Inflammatory macrophage (primary cell): ENCODE data around the gene STK4.
A peak's percentile ranks its signal among the peaks of the same experiment; 100 is the strongest.
"Not testable (repeated sequence)": the region's sequence is repeated elsewhere in the genome, so short reads cannot be mapped to it uniquely, and the experiment has no call there.

Experiments
- DNase-seq, 2 donors: peaks; one replicate each; pipeline ENCODE4 v3.0.0-alpha.2; 2020 to 2022

The STK4 gene

DNA sequence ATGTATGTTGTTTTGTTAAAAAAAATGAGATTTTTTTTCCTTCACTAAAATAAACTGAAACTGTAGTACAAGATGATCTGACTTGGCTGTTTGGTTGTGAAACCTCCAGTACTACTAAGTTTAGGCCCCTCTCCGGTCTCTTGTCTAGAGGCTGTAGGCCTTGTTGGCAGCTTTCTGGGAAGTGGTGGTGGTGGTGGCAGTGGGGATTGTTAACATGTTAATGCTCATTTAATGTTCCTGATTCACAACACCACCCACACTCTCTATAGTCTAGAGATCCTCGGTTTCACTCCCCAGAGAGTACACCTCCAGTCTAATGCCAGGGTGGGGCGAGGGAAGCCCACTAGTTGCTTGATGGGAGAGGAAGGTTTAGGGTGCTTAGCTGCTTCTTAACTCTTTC lies 24.1 kb downstream of the STK4 start:
- peak; percentile 58 to 62 for DNase-seq

DNA sequence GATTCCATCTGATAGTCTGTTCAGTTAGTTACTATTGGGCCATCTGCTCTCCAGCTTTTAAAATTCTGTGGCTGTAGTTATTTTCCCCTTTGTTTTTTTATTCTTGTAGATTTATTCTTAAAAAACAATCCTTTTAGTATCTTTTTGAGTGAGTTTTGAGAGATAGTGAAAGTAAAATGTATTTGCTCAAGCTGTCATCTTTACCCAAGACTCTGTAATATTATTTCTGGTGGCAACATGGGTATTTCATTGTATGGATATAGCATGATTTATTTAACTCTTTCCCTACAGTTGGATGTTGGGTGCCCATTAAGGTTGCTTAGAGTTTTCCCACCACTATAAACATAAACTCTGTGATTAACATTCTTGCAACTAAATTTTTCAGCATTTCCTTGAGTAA lies 24.6 kb downstream of the STK4 start:
- DNase-seq = no peak

DNA sequence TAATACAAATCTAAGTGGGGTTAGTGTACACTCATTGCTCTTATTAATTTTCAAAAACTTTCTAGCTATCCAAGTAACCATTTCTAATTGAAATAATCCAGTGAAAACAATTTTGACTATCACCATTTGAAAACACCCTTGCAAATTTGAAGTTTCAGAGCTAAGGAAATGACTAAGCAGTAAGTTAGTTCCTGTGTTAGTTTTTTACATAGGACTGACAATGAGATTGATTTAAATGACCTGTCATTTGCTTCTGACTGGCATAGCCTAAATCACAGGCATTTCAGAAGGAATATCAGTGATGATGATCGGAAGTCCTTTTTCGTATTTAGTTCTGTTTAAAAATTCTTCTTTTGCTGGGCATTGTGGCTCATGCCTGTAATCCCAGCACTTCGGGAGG lies 27.0 kb downstream of the STK4 start:
- peak; percentile 22 to 46 for DNase-seq

GRCh38 chr20:44997171-44997570 lies 30.9 kb downstream of the STK4 start:
- DNase-seq = no peak

DNA sequence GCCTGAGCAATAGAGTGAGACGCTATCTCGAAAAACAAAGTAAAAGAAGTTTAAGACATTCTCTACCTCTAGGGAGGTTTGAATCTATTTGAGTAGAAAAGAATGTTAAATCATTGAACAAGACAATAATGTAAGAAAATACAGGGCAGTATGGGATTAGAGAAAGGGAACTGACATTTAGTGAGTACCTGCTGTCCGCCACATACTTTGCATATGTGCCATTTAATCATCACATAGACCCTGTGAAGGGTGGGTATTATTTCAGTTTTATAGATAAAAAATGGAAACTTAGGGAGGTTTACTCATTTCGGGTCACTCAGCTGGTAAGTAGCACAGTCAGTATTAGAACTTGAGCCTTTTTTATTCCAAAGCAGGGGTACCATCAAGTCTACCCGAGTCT lies 31.4 kb downstream of the STK4 start:
- no peak for DNase-seq

DNA sequence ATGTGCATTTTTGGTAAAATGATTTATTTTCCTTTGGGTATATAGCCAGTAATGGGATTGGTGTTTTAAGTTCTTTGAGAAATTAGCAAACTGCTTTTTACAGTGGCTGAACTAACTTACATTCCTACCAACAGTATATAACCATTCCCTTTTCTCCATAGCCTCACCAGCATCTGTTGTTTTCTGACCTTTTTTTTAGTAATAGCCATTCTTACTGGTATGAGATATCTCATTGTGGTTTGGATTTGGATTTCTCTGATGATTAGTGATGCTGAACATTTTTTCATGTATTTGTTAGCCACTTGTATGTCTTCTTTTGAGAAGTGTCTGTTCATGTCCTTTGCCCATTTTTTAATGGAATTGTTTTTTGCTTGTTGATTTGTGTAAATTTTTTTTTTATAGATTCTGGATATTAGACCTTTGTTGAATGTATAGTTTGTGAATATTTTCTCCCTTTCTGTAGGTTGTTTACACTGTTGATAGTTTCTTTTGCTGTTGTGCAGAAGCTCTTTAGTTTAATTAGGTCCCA lies 42.3 kb downstream of the STK4 start:
- no peak for DNase-seq

DNA sequence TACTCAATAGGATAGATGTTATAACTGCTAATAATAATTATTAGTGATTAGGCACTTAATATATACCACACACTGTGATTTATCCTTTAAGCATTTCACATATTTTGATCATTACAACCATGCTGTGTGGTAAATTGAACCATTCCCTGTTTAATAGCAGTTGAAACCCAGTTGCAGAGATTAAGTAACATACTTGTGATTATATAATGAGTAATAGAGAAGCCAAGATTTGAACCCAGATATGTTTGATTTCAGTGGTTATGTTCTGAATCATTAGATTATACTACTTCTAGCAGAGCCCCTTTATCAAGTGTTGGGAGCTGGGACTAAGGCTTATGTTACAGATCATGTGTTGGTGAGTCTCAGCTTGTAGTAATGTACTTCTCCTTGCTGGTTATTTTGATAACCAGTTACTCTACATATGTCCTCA lies 44.1 kb downstream of the STK4 start:
- no peak for DNase-seq

- DNase-seq = peak; percentile 37 to 49
These were observed 44.8 kb downstream of the STK4 start for GRCh38 chr20:45011108-45011526.

DNA sequence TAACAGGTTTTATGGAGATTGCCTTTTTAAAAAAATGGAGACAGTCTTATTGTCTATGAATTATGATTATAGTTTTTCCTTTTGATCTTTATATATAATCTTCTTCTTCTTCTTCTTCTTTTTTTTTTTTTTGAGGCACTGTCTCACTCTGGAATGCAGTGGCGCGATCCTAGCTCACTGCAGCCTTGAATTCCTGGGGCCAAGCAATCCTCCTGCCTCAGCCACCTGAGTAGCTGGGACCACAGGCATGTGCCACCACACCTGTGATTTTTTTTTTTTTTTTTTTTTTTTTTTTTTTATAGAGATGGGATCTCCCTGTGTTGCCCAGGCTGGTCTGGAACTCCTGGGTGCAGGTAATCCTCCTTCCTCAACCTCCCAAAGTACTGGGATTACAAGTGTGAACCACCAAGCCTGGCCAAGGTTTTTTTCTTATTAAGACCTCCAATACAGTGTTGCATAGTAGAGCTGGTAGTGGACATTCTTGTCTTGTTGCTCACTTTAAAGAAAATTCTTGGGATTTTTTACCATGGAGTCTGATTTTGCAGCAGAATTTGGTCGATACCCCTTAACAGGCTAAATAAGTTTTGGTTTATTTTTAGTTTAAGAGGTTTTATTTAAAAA lies 46.5 kb downstream of the STK4 start:
- no peak for DNase-seq

DNA sequence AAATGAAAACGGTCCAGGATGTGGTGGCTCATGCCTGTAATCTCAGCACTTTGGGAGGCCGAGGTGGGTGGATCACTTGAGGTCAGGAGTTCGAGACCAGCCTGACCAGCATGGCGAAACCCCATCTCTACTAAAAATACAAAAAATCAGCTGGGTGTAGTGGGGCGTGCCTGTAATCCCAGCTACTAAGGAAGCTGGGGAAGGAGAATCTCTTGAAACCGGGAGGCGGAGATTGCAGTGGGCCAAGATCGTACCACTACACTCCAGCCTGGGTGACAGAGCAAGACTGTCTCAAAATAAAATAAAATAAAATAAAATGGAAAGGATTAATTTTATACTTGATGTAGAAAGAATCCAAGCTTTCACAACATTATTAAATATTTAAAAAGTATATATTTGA lies 47.8 kb downstream of the STK4 start:
- DNase-seq = not testable (repeated sequence)

DNA sequence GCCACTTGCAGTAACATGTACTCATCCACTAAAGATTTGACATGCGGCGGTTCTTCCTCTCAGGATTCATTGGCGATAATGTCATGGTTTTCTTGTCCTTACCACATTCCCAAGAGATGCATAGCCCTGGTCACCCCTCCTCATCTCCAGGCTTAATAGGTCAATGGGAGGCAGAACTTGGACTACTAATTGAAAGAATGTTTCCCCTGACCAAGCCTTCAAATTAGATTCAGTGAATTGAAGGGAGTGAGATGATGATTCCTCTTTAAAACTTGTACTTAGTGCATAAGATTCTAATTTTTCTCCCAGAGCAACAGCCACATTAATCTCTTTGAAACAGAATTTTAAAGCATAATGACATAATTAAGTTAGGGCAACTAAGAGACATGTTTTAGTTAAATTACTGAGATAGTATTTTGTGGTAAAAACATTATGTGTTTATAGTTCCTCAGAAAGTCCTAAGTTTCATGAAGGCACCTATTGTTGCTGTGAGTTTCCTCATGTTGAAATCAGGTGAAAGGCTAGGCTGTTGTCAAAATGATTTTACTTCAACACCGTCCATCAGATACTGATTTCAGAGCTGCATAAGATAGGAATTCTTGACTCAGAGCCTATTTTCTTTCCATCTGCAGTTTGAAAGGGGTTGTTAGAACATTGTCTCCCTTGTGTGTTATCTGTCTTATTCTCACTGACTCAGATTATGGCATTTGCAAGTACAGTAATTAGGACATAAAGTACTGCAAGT lies 48.5 kb downstream of the STK4 start:
- DNase-seq = no peak

GRCh38 chr20:45016089-45016671 lies 49.9 kb downstream of the STK4 start:
- no peak for DNase-seq

GRCh38 chr20:45017281-45017680 lies 51.0 kb downstream of the STK4 start:
- DNase-seq = no peak

DNA sequence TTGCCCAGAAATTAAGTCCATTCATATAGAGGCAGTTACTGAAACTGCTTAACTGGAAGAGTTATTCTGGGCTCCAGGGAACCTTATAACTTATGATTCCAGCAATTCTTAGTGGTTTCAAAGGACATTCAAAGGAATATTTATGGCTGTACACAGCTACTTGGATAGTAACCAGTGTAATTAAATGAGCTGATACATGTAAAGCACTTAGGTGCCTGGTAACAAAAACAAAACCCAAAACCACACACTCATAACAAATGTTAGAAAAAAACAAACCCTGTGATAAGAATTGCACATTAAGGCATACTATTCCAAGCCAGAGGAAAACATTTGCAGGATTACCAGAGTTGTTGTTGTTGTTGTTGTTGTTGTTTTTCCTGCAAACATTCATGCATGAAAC lies 51.5 kb downstream of the STK4 start:
- no peak for DNase-seq

GRCh38 chr20:45019027-45019761 lies 52.9 kb downstream of the STK4 start:
- DNase-seq = no peak

DNA sequence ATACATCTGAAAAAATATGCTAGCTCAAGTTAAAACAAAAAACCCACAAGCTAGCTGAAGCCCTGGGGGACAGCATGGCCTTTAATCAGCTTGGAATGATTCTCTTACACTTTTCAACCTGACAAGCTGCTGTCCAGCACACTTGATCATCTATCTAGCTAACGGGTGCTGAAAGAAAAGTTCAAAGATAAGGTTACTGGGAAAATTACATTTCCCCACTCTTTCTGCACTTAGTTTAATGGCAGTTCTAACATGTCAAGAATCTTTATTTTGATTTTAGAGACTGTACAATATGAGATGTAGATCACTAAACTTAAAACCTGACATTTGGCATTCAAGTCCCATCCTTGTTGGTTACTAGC lies 53.4 kb downstream of the STK4 start:
- DNase-seq = no peak

GRCh38 chr20:45020236-45020886 lies 54.0 kb downstream of the STK4 start:
- no peak for DNase-seq

GRCh38 chr20:45021631-45022030 lies 55.3 kb downstream of the STK4 start:
- no peak for DNase-seq

GRCh38 chr20:45023140-45023539 lies 56.8 kb downstream of the STK4 start:
- not testable (repeated sequence) for DNase-seq

DNA sequence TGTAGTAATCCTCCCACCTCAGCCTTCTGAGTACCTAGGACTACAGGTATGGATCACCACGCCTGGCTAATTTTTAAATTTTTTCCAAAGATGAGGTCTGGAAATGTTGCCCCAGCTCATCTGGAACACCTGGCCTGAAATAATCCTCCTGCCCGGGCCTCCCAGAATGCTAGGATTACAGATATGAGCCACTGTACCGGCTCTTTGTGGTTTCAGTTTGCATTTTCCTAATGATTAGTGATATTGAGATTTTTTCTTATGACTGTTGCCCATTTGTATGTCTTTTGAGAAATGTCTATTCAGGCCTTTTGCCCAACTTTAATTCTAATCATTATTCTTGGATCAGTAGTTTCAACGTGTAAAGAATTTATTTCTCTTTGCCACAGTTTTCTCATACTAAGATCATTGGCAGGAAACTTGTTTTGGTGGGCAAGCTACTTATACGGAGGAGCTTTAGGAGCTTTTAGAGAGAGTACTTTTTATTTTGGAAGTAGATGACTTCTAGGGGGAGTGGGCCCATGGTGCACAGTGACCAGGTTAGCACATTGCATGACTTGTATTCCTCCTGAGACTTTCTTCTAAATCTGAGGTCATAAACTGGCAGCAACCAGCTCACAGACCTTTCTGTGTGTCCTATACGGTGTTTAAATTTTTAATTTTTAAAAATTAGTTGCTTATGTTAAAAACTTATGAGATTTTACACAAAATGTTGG lies 62.3 kb downstream of the STK4 start:
- DNase-seq = no peak

- no peak for DNase-seq
These were observed 63.6 kb downstream of the STK4 start for GRCh38 chr20:45029884-45030283.

DNA sequence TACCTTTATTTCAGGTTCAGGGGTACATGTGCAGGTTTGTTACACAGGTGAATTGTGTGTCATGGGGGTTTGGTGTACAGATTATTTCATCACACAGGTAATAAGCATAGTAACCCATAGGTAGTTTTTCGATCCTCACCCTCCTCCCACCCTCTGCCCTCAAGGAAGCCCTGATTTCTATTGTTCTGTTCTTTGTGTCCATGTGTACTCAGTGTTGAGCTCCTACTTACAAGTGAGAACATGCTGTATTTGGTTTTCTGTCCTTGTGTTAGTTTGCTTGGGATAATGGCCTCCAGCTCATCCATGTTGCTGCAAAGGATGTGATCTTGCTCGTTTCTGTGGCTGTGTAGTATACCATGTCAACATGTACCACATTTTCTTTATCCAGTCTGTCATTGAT lies 66.0 kb downstream of the STK4 start:
- no peak for DNase-seq
